Esophagus muscularis mucosa (tissue), 4 donors: ENCODE data around the gene SRD5A1.

Experiments used
- CTCF ChIP-seq, 3 experiments: fragments of 200-600 bp in 2 of 3; fragments of 450-650 bp in 1 of 3; sonication (generic) in 2 of 3; IDR thresholded peaks; one replicate each; pipeline ENCODE4 v1.5.1; 2017 to 2019; ENCODE audit warnings: antibody characterized with exemption in 3 of 3, mild to moderate bottlenecking in 2 of 3, moderate library complexity in 1 of 3
- EP300 ChIP-seq: sonication (generic); formaldehyde crosslinking; IDR thresholded peaks from one replicate; pipeline ENCODE4 v1.6.1; 2017; ENCODE audit warnings: antibody characterized with exemption
- POLR2A ChIP-seq: fragments of 450-650 bp; IDR thresholded peaks from one replicate; pipeline ENCODE4 v1.6.1; 2017; ENCODE audit warnings: antibody characterized with exemption, moderate library complexity, mild to moderate bottlenecking, low read depth
- POLR2AphosphoS5 ChIP-seq, 2 donors: sonication (generic); formaldehyde crosslinking; IDR thresholded peaks; one replicate each; pipeline ENCODE4 v1.6.1; 2017; ENCODE audit warnings: antibody characterized with exemption in 2 of 2

GRCh38 chr5:6634306-6634705 lies 1.1 kb downstream of the SRD5A1 start:
- TF ChIP-seq POLR2A (no peak), CTCF (IDR thresholded peaks at IDR 0.05) (no peak), EP300 (no peak), POLR2AphosphoS5 (IDR thresholded peaks at IDR 0.05) (no peak)
